IMR-90 (cell line): ENCODE data around the gene SEC16A. TPM values are rescaled to one million over a fixed set of nuclear protein-coding genes. Genes with fewer than 3 reads are reported as not detected.

Experiments used
- ATAC-seq: fragments of 200-7000 bp; cut with Tn5 transposase; 2 replicates; pipeline ENCODE4 v1.9.1; 2020; ENCODE audit warnings: low read depth, mild to moderate bottlenecking, moderate library complexity
- BruUV-seq: library from RNA; stranded (reverse); fragments of 400-500 nt; replicated peaks from 2 replicates; lab custom pipeline; 2021; lab: Mats Ljungman, UMichigan
- CTCF ChIA-PET: fragments of 300-600 bp; formaldehyde crosslinking; extraction: SDS; loops from one replicate; lab custom pipeline; 2021; ENCODE audit warnings: antibody characterized with exemption; lab: Yijun Ruan, JAX
- POLR2A ChIA-PET: fragments of 300-600 bp; sonication (Branson Sonifier 250); formaldehyde crosslinking; loops from one replicate; lab custom pipeline; 2022; ENCODE audit warnings: antibody characterized with exemption; ENCODE audit not compliant: unreplicated experiment; lab: Charles Lee
- DNase-seq: peaks from one replicate; pipeline ENCODE4 v3.0.0; 2013
- H2AFZ ChIP-seq: replicated peaks from 2 replicates; pipeline ENCODE3; 2013; ENCODE audit warnings: low read length, mild to moderate bottlenecking; ENCODE audit not compliant: poor library complexity
- H2AK5ac ChIP-seq: 2 replicates; pipeline ENCODE4 v1.6.1; 2013; ENCODE audit warnings: low read depth, low read length, inconsistent platforms
- H2AK9ac ChIP-seq: replicated peaks from 2 replicates; pipeline ENCODE3; 2013; ENCODE audit warnings: mild to moderate bottlenecking, low read depth, low read length, moderate library complexity; ENCODE audit not compliant: poor library complexity
- H2BK120ac ChIP-seq: 2 replicates; pipeline ENCODE4 v1.6.1; 2013; ENCODE audit warnings: low read depth, low read length, inconsistent platforms
- H2BK15ac ChIP-seq: 3 replicates; pipeline ENCODE4 v1.6.1; 2013; ENCODE audit warnings: low read depth, low read length, inconsistent platforms
- H2BK20ac ChIP-seq: 2 replicates; pipeline ENCODE4 v1.6.1; 2013; ENCODE audit warnings: low read depth, mild to moderate bottlenecking, inconsistent platforms, low read length, moderate library complexity
- H2BK5ac ChIP-seq: 2 replicates; pipeline ENCODE4 v1.6.1; 2013; ENCODE audit warnings: mild to moderate bottlenecking, low read depth, low read length, inconsistent platforms; ENCODE audit not compliant: poor library complexity, severe bottlenecking
- H3K14ac ChIP-seq: replicated peaks from 2 replicates; pipeline ENCODE4 v1.6.1; 2013; ENCODE audit warnings: low read depth, low read length, inconsistent platforms
- H3K18ac ChIP-seq: 2 replicates; pipeline ENCODE4 v1.6.1; 2013; ENCODE audit warnings: low read depth, low read length, control low read depth
- H3K23ac ChIP-seq: 2 replicates; pipeline ENCODE4 v1.6.1; 2013; ENCODE audit warnings: low read depth, low read length, inconsistent platforms
- H3K27ac ChIP-seq: 2 replicates; pipeline ENCODE4 v1.5.1; 2013; ENCODE audit warnings: mild to moderate bottlenecking, control low read depth, low read length; ENCODE audit not compliant: insufficient read depth
- H3K27me3 ChIP-seq: 2 replicates; pipeline ENCODE4 v1.6.1; 2013; ENCODE audit warnings: low read length; ENCODE audit not compliant: control insufficient read depth, insufficient read depth
- H3K36me3 ChIP-seq: 2 replicates; pipeline ENCODE4 v1.6.1; 2013; ENCODE audit warnings: low read length, mixed read lengths; ENCODE audit not compliant: control insufficient read depth, insufficient read depth
- H3K4ac ChIP-seq: 2 replicates; pipeline ENCODE4 v1.6.1; 2013; ENCODE audit warnings: low read depth, low read length, inconsistent platforms
- H3K4me1 ChIP-seq: 2 replicates; pipeline ENCODE4 v1.6.1; 2013; ENCODE audit warnings: low read length, mixed read lengths; ENCODE audit not compliant: control insufficient read depth, insufficient read depth
- H3K4me2 ChIP-seq: 2 replicates; pipeline ENCODE4 v1.6.1; 2013; ENCODE audit warnings: low read depth, mild to moderate bottlenecking, control low read depth, low read length, moderate library complexity
- H3K4me3 ChIP-seq: 2 replicates; pipeline ENCODE4 v1.5.1; 2013; ENCODE audit warnings: low read depth, mild to moderate bottlenecking, control low read depth, low read length, moderate library complexity; ENCODE audit not compliant: insufficient read depth
- H3K56ac ChIP-seq: 2 replicates; pipeline ENCODE4 v1.6.1; 2013; ENCODE audit warnings: low read length, inconsistent platforms; ENCODE audit not compliant: insufficient read depth; ENCODE audit errors: extremely low read depth
- H3K79me1 ChIP-seq, 2 experiments: 2 replicates each; pipeline ENCODE4 v1.6.1; 2013; ENCODE audit warnings: low read length in 2 of 2, inconsistent platforms in 1 of 2, low read depth in 1 of 2
- H3K9ac ChIP-seq: 2 replicates; pipeline ENCODE4 v1.6.1; 2013; ENCODE audit warnings: low read depth, low read length, control low read depth
- H3K9me1 ChIP-seq: 2 replicates; pipeline ENCODE4 v1.6.1; 2013; ENCODE audit warnings: low read length, inconsistent platforms; ENCODE audit not compliant: insufficient read depth
- H3K9me3 ChIP-seq: 2 replicates; pipeline ENCODE4 v1.6.1; 2013; ENCODE audit warnings: low read length; ENCODE audit not compliant: control insufficient read depth, insufficient read depth
- H4K20me1 ChIP-seq: 2 replicates; pipeline ENCODE4 v1.6.1; 2013; ENCODE audit warnings: low read length, inconsistent platforms; ENCODE audit not compliant: insufficient read depth
- H4K5ac ChIP-seq: 2 replicates; pipeline ENCODE4 v1.6.1; 2013; ENCODE audit warnings: mild to moderate bottlenecking, low read depth, low read length, control low read depth
- H4K8ac ChIP-seq, 2 experiments: 2 replicates each; pipeline ENCODE4 v1.6.1; 2013; ENCODE audit warnings: low read depth in 2 of 2, low read length in 2 of 2, control low read depth in 1 of 2, inconsistent platforms in 1 of 2
- H4K91ac ChIP-seq: 2 replicates; pipeline ENCODE4 v1.6.1; 2013; ENCODE audit warnings: low read depth, low read length, inconsistent platforms; ENCODE audit not compliant: insufficient read depth
- BHLHE40 ChIP-seq: fragments of 150-350 bp; IDR thresholded peaks from 2 replicates; pipeline ENCODE4 v1.6.1; 2016; ENCODE audit warnings: mild to moderate bottlenecking, low read depth, low read length
- CEBPB ChIP-seq: IDR thresholded peaks from 2 replicates; pipeline ENCODE4 v1.6.1; 2012; ENCODE audit warnings: low read depth, low read length, improper control_type of control experiment
- CHD1 ChIP-seq: IDR thresholded peaks from 2 replicates; pipeline ENCODE4 v1.6.1; 2012; ENCODE audit warnings: low read depth, low read length, improper control_type of control experiment
- CTCF ChIP-seq: conservative IDR thresholded peaks from 2 replicates; pipeline ENCODE4 v1.5.1; 2012; ENCODE audit warnings: mild to moderate bottlenecking, low read depth, low read length, improper control_type of control experiment
- ELK1 ChIP-seq: fragments of 150-350 bp; IDR thresholded peaks from 2 replicates; pipeline ENCODE4 v1.6.1; 2016; ENCODE audit warnings: low read depth, mild to moderate bottlenecking, low read length, moderate library complexity, borderline replicate concordance
- FOS ChIP-seq: fragments of 150-350 bp; IDR thresholded peaks from 2 replicates; pipeline ENCODE4 v1.6.1; 2016; ENCODE audit warnings: low read depth, low read length
- MAFK ChIP-seq: IDR thresholded peaks from 2 replicates; pipeline ENCODE4 v1.6.1; 2012; ENCODE audit warnings: low read depth, low read length, improper control_type of control experiment
- MAZ ChIP-seq: IDR thresholded peaks from 2 replicates; pipeline ENCODE4 v1.6.1; 2012; ENCODE audit warnings: low read depth, mild to moderate bottlenecking, low read length, improper control_type of control experiment, moderate library complexity, borderline replicate concordance
- POLR2A ChIP-seq: IDR thresholded peaks from 2 replicates; pipeline ENCODE4 v1.6.1; 2012; ENCODE audit warnings: mild to moderate bottlenecking, low read depth, low read length
- RAD21 ChIP-seq: IDR thresholded peaks from 2 replicates; pipeline ENCODE4 v1.6.1; 2012; ENCODE audit warnings: low read length, improper control_type of control experiment
- RCOR1 ChIP-seq: IDR thresholded peaks from 2 replicates; pipeline ENCODE4 v1.6.1; 2012; ENCODE audit warnings: mild to moderate bottlenecking, low read length, improper control_type of control experiment; ENCODE audit not compliant: insufficient replicate concordance
- RFX5 ChIP-seq: IDR thresholded peaks from 2 replicates; pipeline ENCODE4 v1.8.0; 2012; ENCODE audit warnings: low read depth, mild to moderate bottlenecking, low read length, moderate library complexity
- SMC3 ChIP-seq: fragments of 150-350 bp; IDR thresholded peaks from 2 replicates; pipeline ENCODE4 v1.6.1; 2016; ENCODE audit warnings: low read depth, mild to moderate bottlenecking, antibody characterized with exemption, low read length, moderate library complexity
- USF2 ChIP-seq: fragments of 150-350 bp; IDR thresholded peaks from 2 replicates; pipeline ENCODE4 v1.6.1; 2017; ENCODE audit warnings: mild to moderate bottlenecking, antibody characterized with exemption, low read length, low read depth
- WGBS, 2 experiments: methylation state at CpG; one replicate each; pipeline versions ENCODE4 v1.1.5 to v1.1.7; 2013; ENCODE audit warnings: missing lambda C conversion rate in 2 of 2; ENCODE audit not compliant: insufficient read length in 1 of 2; ENCODE audit errors: extremely low coverage in 2 of 2; 5-methylcytosine and 5-hydroxymethylcytosine counted together
- dilution Hi-C: fragments of 300-500 bp; cut with HindIII; formaldehyde crosslinking; loops from one replicate; pipeline ENCODE4 v1.14.3; 2018; ENCODE audit warnings: low sequenced_read_pairs; ENCODE audit not compliant: unreplicated experiment
- in situ Hi-C: fragments of 300-500 bp; cut with MboI; formaldehyde crosslinking; loops from 3 replicates; pipeline ENCODE4 v1.14.3; 2019; ENCODE audit warnings: low sequenced_read_pairs, inconsistent platforms, mixed read lengths
- intact Hi-C: fragments of 100-400 bp; cut with micrococcal nuclease; formaldehyde crosslinking; loops from 2 replicates; pipeline ENCODE4 v1.10.0; 2022
- polyA plus RNA-seq, 3 experiments: library from polyadenylated mRNA; depleted of rRNA; stranded (reverse); fragments of >200 nt; gene quantifications; 2 replicates each; pipeline ENCODE4 v1.2.3, GENCODE V29; 2012; ENCODE audit warnings: low replicate concordance in 1 of 3
- total RNA-seq: library from RNA; depleted of rRNA; stranded (reverse); fragments of >200 nt; gene quantifications from 2 replicates; pipeline ENCODE4 v1.2.3, GENCODE V29; 2012

SEC16A gene
- total and polyA plus RNA-seq, 2 of the 4 experiments (the other 2 are of a cell fraction) = 12.2 to 48.1 TPM

- intact Hi-C loops = no loop called here
- CTCF ChIA-PET = no interaction called here
Measured at GRCh38 chr9:136481558-136481957, 1.3 kb downstream of the SEC16A start.

More at GRCh38 chr9:136481558-136481957, 1.3 kb downstream of the SEC16A start:
- POLR2A ChIA-PET = no interaction called here
- no peak for DNase-seq
- in situ Hi-C loops = no loop called here
- Histone ChIP-seq H4K91ac (no peak overlapping the region), H2BK15ac (no peak overlapping the region), H2AK9ac (no peak overlapping the region), H3K18ac (no peak overlapping the region), H2BK120ac (no peak overlapping the region), H3K9me1 (no peaks in the 10 kb centered on the region; the same call in 1 of the 2 replicates), H3K36me3 (peaks cover 20% of the 10 kb centered on the region), H2BK5ac (no peak overlapping the region), H2BK20ac (no peak overlapping the region), H3K23ac (peak overlapping the region; percentile 83), H2AFZ (no peak overlapping the region), H3K27ac (peak overlapping the region; percentile 51), H3K27me3 (no peaks in the 10 kb centered on the region), H3K9me3 (no peaks in the 10 kb centered on the region), H3K79me1 (peaks cover 0 to 34% of the 10 kb centered on the region in 2 experiments; a peak in 2 of 4 replicates), H2AK5ac (peak overlapping the region; percentile 25; the same call in 1 of the 2 replicates), H3K4me2 (peak overlapping the region; percentile 100), H4K20me1 (peaks cover 67% of the 10 kb centered on the region), H3K56ac (no peak overlapping the region), H3K4ac (peak overlapping the region; percentile 2; the same call in 1 of the 2 replicates), H3K9ac (peak overlapping the region; percentile 96), H3K4me1 (peaks cover 8% of the 10 kb centered on the region; the same call in 1 of the 2 replicates), H3K4me3 (peak overlapping the region; percentile 92), H3K14ac (peak overlapping the region; percentile 96; the same call in 1 of the 2 replicates), H4K8ac (no peak overlapping the region), H4K5ac (no peak overlapping the region)
- WGBS, 2 experiments = no CpG with 5 or more reads among the region's 5 CpGs
- BruUV-seq = no TSS peak
- TF ChIP-seq MAFK (no peak), ELK1 (no peak), RFX5 (no peak), FOS (no peak), MAZ (no peak), CEBPB (no peak), RCOR1 (no peak), BHLHE40 (no peak), POLR2A (no peak), USF2 (no peak), CHD1 (no peak), RAD21 (no peak), CTCF (no peak), SMC3 (no peak)
- dilution Hi-C loops = no loop called here
- ATAC-seq = no peak
